ENCODE measurements around the gene XPO5. TPM values are rescaled to one million over a fixed set of nuclear protein-coding genes. Genes with fewer than 3 reads are reported as not detected.

Gene XPO5
- total RNA-seq, 1 experiment from 2014 or later, result 77.4 TPM

GRCh38 chr6:43493230-43493629, 82.6 kb downstream of the XPO5 start:
- H3K27ac ChIP-seq (ENCODE audit: low read depth, low read length), result no peak overlapping the region
- TF ChIP-seq TCF7L2 (IDR thresholded peaks at IDR 0.05; ENCODE audit: borderline replicate concordance, extremely low read depth, insufficient read depth, insufficient read length) (no peak), EGR1 (IDR thresholded peaks at IDR 0.05; ENCODE audit: low read depth) (no peak), EZH2 (IDR thresholded peaks at IDR 0.05) (no peak), SP1 (IDR thresholded peaks at IDR 0.05; ENCODE audit: low read depth) (no peak), ZNF274 (IDR thresholded peaks at IDR 0.05; ENCODE audit: low read depth, low read length) (no peak), JUND (IDR thresholded peaks at IDR 0.05) (no peak), YY1 (IDR thresholded peaks at IDR 0.05; ENCODE audit: extremely low read depth, insufficient replicate concordance, low read depth, low read length) (no peak), SIN3A (IDR thresholded peaks at IDR 0.05; ENCODE audit: low read depth) (no peak), POLR2A (IDR thresholded peaks at IDR 0.05; ENCODE audit: borderline replicate concordance, extremely low read depth, insufficient read depth, insufficient read length) (no peak), MAX (IDR thresholded peaks at IDR 0.05) (no peak), ELF1 (IDR thresholded peaks at IDR 0.05; ENCODE audit: borderline replicate concordance, low read depth) (no peak), ZFX (IDR thresholded peaks at IDR 0.05) (no peak), EZH2phosphoT487 (IDR thresholded peaks at IDR 0.05; ENCODE audit: borderline replicate concordance) (no peak), REST (IDR thresholded peaks at IDR 0.05; ENCODE audit: low read depth) (no peak), ATF3 (IDR thresholded peaks at IDR 0.05) (no peak), CEBPB (IDR thresholded peaks at IDR 0.05; ENCODE audit: low read depth) (no peak)
- peaks cover 27 to 53% of the 10 kb centered on the region in 2 experiments for H3K4me1 ChIP-seq (ENCODE audit: control insufficient read depth in 1 of 2, insufficient read depth in 2 of 2, low read length in 2 of 2)

More at GRCh38 chr6:43493230-43493629, 82.6 kb downstream of the XPO5 start:
- no peaks in the 10 kb centered on the region for H3K9me2 ChIP-seq (ENCODE audit: insufficient read depth)
- intact Hi-C loops (cut with micrococcal nuclease), result no loop called here
- DNase-seq (ENCODE audit: low read depth, low spot score) (no peak), ATAC-seq (no peak)
- H3K9me3 ChIP-seq (ENCODE audit: control insufficient read depth in 1 of 2, insufficient read depth in 1 of 2, low read depth in 1 of 2, low read length in 2 of 2), result no peaks in the 10 kb centered on the region
- no TSS peak for BruUV-seq (replicated peaks)
- CTCF ChIA-PET, result interaction anchor here (0.7 to 2.0 kb wide), 4 partner anchors 8 to 36 kb away, joined by 3 to 6 read pairs (median 4); no protein-coding TSS in a partner anchor
- H3K4me3 ChIP-seq (replicated peaks in 1 of 2; ENCODE audit: low read depth in 1 of 2, low read length in 2 of 2), result no peak overlapping the region
- POLR2A ChIA-PET, result no interaction called here
- RAD21 ChIA-PET (ENCODE audit: low non-redundant PET in 1 of 2, low total read pairs in 2 of 2, uncharacterized antibody in 2 of 2, unreplicated experiment in 2 of 2), result no interaction called here
- peaks cover 0 to 12% of the 10 kb centered on the region in 2 experiments; a peak in 2 of 4 replicates for H3K36me3 ChIP-seq (ENCODE audit: control insufficient read depth in 1 of 2, insufficient read depth in 2 of 2, low read length in 2 of 2)
- peaks cover 52% of the 10 kb centered on the region for H3K79me2 ChIP-seq (ENCODE audit: insufficient read depth, low read length)
- no peaks in the 10 kb centered on the region for H4K20me1 ChIP-seq (ENCODE audit: insufficient read depth)
- no peak overlapping the region for H3K9ac ChIP-seq (ENCODE audit: low read length)
- no peak overlapping the region for H3K4me2 ChIP-seq (ENCODE audit: low read length)
- no peaks in the 10 kb centered on the region for H3K27me3 ChIP-seq (ENCODE audit: insufficient read depth, low read length)
- H2AFZ ChIP-seq (ENCODE audit: low read depth, low read length, poor library complexity, severe bottlenecking), result no peak overlapping the region

Data from HCT116 (cell line).